NCI-H1436 (cell line): ENCODE measurements around the gene FGGY.
"Not testable (repeated sequence)": the region's sequence is repeated elsewhere in the genome, so short reads cannot be mapped to it uniquely, and the experiment has no call there.

ENCODE experiments used
- DNase-seq: peaks from one replicate; lab custom pipeline; 2025; lab: John Stamatoyannopoulos, UW

Gene FGGY

GRCh38 chr1:59511476-59512465 lies 214.9 kb downstream of the FGGY start:
- no peak for DNase-seq

GRCh38 chr1:59512702-59513101 lies 215.8 kb downstream of the FGGY start:
- DNase-seq = no peak

- no peak for DNase-seq
Measured at GRCh38 chr1:59514061-59514909, 217.4 kb downstream of the FGGY start.

GRCh38 chr1:59516881-59517280 lies 220.0 kb downstream of the FGGY start:
- DNase-seq = no peak

- no peak for DNase-seq
Measured at GRCh38 chr1:59520194-59520593, 223.3 kb downstream of the FGGY start.

GRCh38 chr1:59520827-59521418 lies 224.0 kb downstream of the FGGY start:
- DNase-seq = no peak

- no peak for DNase-seq
Measured at GRCh38 chr1:59521456-59521855, 224.6 kb downstream of the FGGY start.

- no peak for DNase-seq
Measured at GRCh38 chr1:59522925-59523505, 226.1 kb downstream of the FGGY start.

GRCh38 chr1:59523745-59524450 lies 227.0 kb downstream of the FGGY start:
- DNase-seq = no peak

GRCh38 chr1:59526240-59526639 lies 229.3 kb downstream of the FGGY start:
- no peak for DNase-seq

GRCh38 chr1:59528471-59528870 lies 231.6 kb downstream of the FGGY start:
- no peak for DNase-seq

GRCh38 chr1:59528900-59529299 lies 232.0 kb downstream of the FGGY start:
- no peak for DNase-seq

- no peak for DNase-seq
Measured at GRCh38 chr1:59530119-59530518, 233.2 kb downstream of the FGGY start.

- DNase-seq = no peak
Measured at GRCh38 chr1:59532102-59532501, 235.2 kb downstream of the FGGY start.

GRCh38 chr1:59538476-59538875 lies 241.6 kb downstream of the FGGY start:
- DNase-seq = not testable (repeated sequence)

GRCh38 chr1:59539961-59540681 lies 243.2 kb downstream of the FGGY start:
- no peak for DNase-seq

- no peak for DNase-seq
Measured at GRCh38 chr1:59541161-59541560, 244.3 kb downstream of the FGGY start.

GRCh38 chr1:59541891-59542290 lies 245.0 kb downstream of the FGGY start:
- DNase-seq = no peak

- no peak for DNase-seq
Measured at GRCh38 chr1:59543211-59543668, 246.3 kb downstream of the FGGY start.

GRCh38 chr1:59544615-59545293 lies 247.9 kb downstream of the FGGY start:
- no peak for DNase-seq
